Measurements from ENCODE around the gene NEK6.

NEK6 gene

DNA sequence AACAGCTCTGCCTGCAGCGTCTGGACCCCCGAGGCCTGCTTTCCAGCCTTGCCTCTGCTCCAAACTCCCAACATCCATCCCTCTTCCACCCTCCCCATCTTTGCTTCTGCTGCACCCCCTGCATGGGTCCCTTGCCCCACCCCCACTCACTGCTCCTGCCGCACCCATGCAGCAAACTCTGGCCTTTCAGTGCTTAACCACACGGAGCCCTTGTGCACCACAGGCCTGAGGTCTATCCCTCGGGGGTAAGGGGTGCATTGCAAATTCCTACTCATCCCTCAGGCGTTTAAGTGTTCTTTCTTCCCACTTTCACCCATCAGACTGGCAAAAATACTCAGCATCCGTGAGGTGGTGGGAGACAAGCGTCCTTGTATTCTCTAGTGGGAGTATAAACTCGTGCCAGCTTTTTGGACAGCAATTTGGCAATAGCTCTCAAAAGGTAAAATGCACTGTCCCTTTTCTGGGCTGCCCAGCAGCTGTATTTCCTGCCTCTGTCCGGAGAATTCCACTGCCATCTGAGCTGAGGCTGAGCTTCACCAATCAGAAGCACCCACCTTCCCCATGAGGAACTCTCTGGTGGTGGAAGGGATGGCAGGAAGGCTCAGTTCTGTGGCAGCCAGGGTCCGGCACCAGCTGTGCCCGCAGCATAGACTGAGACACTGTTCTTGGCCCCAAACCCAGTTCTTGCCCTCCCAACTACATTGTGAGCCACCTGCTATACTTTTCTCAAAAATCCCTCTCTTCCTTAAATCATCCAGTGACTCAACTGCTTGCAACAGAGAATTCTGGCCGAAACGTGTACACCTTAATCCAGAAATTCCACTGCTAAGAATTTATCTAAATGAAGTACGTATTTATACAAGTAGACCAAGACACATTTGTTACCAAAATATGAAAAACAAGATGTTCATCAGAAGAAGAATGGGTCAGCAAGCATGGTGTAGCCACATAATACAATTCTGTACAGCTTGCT, 142.5 kb downstream of the NEK6 start:
- no peak for DNase-seq (ENCODE audit: low read depth in 2 of 2)
